GM12878 (cell line): ENCODE measurements around the gene VPS29.

Source experiments
- EZH2 ChIP-seq: IDR thresholded peaks from 2 replicates; pipeline ENCODE4 v1.6.1; 2012; ENCODE audit warnings: low read depth, mild to moderate bottlenecking, control low read depth, inconsistent platforms, low read length, borderline replicate concordance; ENCODE audit not compliant: control insufficient read depth
- HDGF ChIP-seq: fragments of 450-650 bp; IDR thresholded peaks from 2 replicates; pipeline ENCODE4 v1.6.1; 2016; ENCODE audit warnings: antibody characterized with exemption
- JUND ChIP-seq: IDR thresholded peaks from 2 replicates; pipeline ENCODE4 v1.6.1; 2012; ENCODE audit warnings: low read depth, mild to moderate bottlenecking, low read length, improper control_type of control experiment, moderate library complexity
- POLR2A ChIP-seq: IDR thresholded peaks from 2 replicates; pipeline ENCODE4 v1.6.1; 2011; ENCODE audit warnings: low read depth, mild to moderate bottlenecking, low read length
- POLR2AphosphoS2 ChIP-seq: IDR thresholded peaks from 2 replicates; pipeline ENCODE4 v1.6.1; 2011; ENCODE audit warnings: low read depth, mild to moderate bottlenecking, low read length, improper control_type of control experiment, moderate library complexity
- RAD21 ChIP-seq: IDR thresholded peaks from 2 replicates; pipeline ENCODE4 v1.6.1; 2011; ENCODE audit warnings: mild to moderate bottlenecking, low read depth, low read length, moderate library complexity; ENCODE audit not compliant: insufficient read depth
- SMC3 ChIP-seq: IDR thresholded peaks from 2 replicates; pipeline ENCODE4 v1.6.1; 2011; ENCODE audit warnings: low read length, improper control_type of control experiment, borderline replicate concordance
- YY1 ChIP-seq: IDR thresholded peaks from 2 replicates; pipeline ENCODE4 v1.6.1; 2011; ENCODE audit warnings: low read depth, mild to moderate bottlenecking, low read length
- ZNF24 ChIP-seq: fragments of 450-650 bp; IDR thresholded peaks from 2 replicates; pipeline ENCODE4 v1.6.1; 2017; ENCODE audit warnings: antibody characterized with exemption, mild to moderate bottlenecking
- ZNF384 ChIP-seq: IDR thresholded peaks from 2 replicates; pipeline ENCODE4 v1.6.1; 2012; ENCODE audit warnings: low read depth, mild to moderate bottlenecking, low read length, improper control_type of control experiment, borderline replicate concordance
- TF ChIP-seq, protein P1 (sequence below): fragments of 450-650 bp; IDR thresholded peaks from 2 replicates; pipeline ENCODE4 v1.6.1; 2017; ENCODE audit warnings: mild to moderate bottlenecking
- TF ChIP-seq, protein P2 (sequence below), 3 experiments: IDR thresholded peaks in 2 of 3; conservative IDR thresholded peaks in 1 of 3; 2 replicates each; pipeline ENCODE4 v1.5.1; 2011; ENCODE audit warnings: low read depth in 3 of 3, low read length in 3 of 3, mild to moderate bottlenecking in 3 of 3, control low read depth in 2 of 3, moderate library complexity in 2 of 3, inconsistent platforms in 1 of 3, mixed read lengths in 1 of 3; ENCODE audit not compliant: control insufficient read depth in 2 of 3, insufficient read depth in 1 of 3; ENCODE audit errors: extremely low read depth in 1 of 3
- TF ChIP-seq, protein P3 (sequence below): fragments of 450-650 bp; IDR thresholded peaks from 2 replicates; pipeline ENCODE4 v1.6.1; 2016; ENCODE audit warnings: mild to moderate bottlenecking
- TF ChIP-seq, protein P4 (sequence below): IDR thresholded peaks from 2 replicates; pipeline ENCODE4 v1.6.1; 2011; ENCODE audit warnings: low read depth, low read length, improper control_type of control experiment, borderline replicate concordance

DNA sequence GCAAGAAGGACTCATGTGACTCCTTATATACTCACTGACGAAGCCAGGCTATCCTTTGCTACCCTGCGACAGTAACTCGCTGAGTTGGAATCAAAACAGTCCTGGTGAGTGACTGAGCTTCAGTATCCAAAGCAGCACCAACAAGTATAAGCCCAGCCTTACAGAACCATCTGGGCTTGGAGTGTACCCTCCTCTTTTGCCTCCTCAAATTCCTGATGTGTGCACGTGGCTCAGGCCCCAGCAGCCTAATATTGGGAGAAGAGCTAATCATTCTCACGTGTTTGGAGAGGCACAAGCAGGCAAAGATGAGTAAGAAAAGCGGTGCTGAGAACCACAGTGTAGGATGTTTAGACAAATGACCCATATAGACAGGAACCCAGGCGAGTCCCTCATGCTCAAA, 46.8 kb upstream of the VPS29 start:
- TF ChIP-seq POLR2AphosphoS2 (no peak), ZNF384 (no peak), HDGF (no peak), SMC3 (no peak), EZH2 (no peak), POLR2A (no peak), YY1 (no peak), ZNF24 (no peak), RAD21 (no peak), JUND (no peak)
- TF ChIP-seq, protein P1, sequence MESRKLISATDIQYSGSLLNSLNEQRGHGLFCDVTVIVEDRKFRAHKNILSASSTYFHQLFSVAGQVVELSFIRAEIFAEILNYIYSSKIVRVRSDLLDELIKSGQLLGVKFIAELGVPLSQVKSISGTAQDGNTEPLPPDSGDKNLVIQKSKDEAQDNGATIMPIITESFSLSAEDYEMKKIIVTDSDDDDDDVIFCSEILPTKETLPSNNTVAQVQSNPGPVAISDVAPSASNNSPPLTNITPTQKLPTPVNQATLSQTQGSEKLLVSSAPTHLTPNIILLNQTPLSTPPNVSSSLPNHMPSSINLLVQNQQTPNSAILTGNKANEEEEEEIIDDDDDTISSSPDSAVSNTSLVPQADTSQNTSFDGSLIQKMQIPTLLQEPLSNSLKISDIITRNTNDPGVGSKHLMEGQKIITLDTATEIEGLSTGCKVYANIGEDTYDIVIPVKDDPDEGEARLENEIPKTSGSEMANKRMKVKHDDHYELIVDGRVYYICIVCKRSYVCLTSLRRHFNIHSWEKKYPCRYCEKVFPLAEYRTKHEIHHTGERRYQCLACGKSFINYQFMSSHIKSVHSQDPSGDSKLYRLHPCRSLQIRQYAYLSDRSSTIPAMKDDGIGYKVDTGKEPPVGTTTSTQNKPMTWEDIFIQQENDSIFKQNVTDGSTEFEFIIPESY = no peak
- TF ChIP-seq, protein P2, sequence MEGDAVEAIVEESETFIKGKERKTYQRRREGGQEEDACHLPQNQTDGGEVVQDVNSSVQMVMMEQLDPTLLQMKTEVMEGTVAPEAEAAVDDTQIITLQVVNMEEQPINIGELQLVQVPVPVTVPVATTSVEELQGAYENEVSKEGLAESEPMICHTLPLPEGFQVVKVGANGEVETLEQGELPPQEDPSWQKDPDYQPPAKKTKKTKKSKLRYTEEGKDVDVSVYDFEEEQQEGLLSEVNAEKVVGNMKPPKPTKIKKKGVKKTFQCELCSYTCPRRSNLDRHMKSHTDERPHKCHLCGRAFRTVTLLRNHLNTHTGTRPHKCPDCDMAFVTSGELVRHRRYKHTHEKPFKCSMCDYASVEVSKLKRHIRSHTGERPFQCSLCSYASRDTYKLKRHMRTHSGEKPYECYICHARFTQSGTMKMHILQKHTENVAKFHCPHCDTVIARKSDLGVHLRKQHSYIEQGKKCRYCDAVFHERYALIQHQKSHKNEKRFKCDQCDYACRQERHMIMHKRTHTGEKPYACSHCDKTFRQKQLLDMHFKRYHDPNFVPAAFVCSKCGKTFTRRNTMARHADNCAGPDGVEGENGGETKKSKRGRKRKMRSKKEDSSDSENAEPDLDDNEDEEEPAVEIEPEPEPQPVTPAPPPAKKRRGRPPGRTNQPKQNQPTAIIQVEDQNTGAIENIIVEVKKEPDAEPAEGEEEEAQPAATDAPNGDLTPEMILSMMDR (IDR thresholded peaks at IDR 0.05 in 2 of 3, conservative IDR thresholded peaks at IDR 0.05 in 1 of 3; ENCODE audit: control insufficient read depth in 2 of 3, extremely low read depth in 1 of 3, insufficient read depth in 1 of 3, low read depth in 3 of 3, low read length in 3 of 3) = no peak
- TF ChIP-seq, protein P3, sequence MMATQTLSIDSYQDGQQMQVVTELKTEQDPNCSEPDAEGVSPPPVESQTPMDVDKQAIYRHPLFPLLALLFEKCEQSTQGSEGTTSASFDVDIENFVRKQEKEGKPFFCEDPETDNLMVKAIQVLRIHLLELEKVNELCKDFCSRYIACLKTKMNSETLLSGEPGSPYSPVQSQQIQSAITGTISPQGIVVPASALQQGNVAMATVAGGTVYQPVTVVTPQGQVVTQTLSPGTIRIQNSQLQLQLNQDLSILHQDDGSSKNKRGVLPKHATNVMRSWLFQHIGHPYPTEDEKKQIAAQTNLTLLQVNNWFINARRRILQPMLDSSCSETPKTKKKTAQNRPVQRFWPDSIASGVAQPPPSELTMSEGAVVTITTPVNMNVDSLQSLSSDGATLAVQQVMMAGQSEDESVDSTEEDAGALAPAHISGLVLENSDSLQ = no peak
- TF ChIP-seq, protein P4, sequence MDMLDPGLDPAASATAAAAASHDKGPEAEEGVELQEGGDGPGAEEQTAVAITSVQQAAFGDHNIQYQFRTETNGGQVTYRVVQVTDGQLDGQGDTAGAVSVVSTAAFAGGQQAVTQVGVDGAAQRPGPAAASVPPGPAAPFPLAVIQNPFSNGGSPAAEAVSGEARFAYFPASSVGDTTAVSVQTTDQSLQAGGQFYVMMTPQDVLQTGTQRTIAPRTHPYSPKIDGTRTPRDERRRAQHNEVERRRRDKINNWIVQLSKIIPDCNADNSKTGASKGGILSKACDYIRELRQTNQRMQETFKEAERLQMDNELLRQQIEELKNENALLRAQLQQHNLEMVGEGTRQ = no peak
